DOHH2 (cell line): ENCODE data around the gene RUNX1.

Experiments
- CTCF ChIP-seq: fragments of 200-600 bp; sonication (generic); IDR thresholded peaks from one replicate; pipeline ENCODE4 v1.5.1; 2014; ENCODE audit warnings: antibody characterized with exemption, mild to moderate bottlenecking, low read depth, low read length; ENCODE audit not compliant: poor library complexity, severe bottlenecking
- EZH2phosphoT487 ChIP-seq: fragments of 200-600 bp; sonication (generic); IDR thresholded peaks from 2 replicates; pipeline ENCODE4 v1.6.1; 2017; ENCODE audit warnings: borderline replicate concordance, mild to moderate bottlenecking, antibody characterized with exemption, low read length, moderate library complexity, mixed read lengths

GRCh38 chr21:34948157-34948556 is 100.9 kb downstream of the RUNX1 start:
- no peak for TF ChIP-seq CTCF
- TF ChIP-seq EZH2phosphoT487 = no peak
